Loucy (cell line): Measurements from ENCODE around the gene SEMA3A.

Experiments
- H2AFZ ChIP-seq: fragments of 200-600 bp; sonication (generic); 2 replicates; pipeline ENCODE4 v1.6.0; 2016; ENCODE audit warnings: antibody characterized with exemption, mild to moderate bottlenecking, low read length, moderate library complexity
- H3F3A ChIP-seq: fragments of 200-600 bp; 2 replicates; pipeline ENCODE4 v1.6.0; 2016; ENCODE audit warnings: antibody characterized with exemption, low read depth, mild to moderate bottlenecking
- H3K27me3 ChIP-seq: fragments of 200-600 bp; sonication (generic); 2 replicates; pipeline ENCODE4 v1.6.1; 2014; ENCODE audit warnings: low read length, mild to moderate bottlenecking; ENCODE audit not compliant: insufficient read depth, poor library complexity, severe bottlenecking
- H3K36me3 ChIP-seq: fragments of 200-600 bp; sonication (generic); 2 replicates; pipeline ENCODE4 v1.6.1; 2016; ENCODE audit warnings: low read length; ENCODE audit not compliant: insufficient read depth
- H3K4me1 ChIP-seq: fragments of 200-600 bp; sonication (generic); 2 replicates; pipeline ENCODE4 v1.5.1; 2014; ENCODE audit warnings: low read length, mild to moderate bottlenecking; ENCODE audit not compliant: insufficient read depth, poor library complexity, severe bottlenecking
- H3K4me2 ChIP-seq: fragments of 200-600 bp; sonication (generic); 2 replicates; pipeline ENCODE4 v1.6.0; 2014; ENCODE audit warnings: antibody characterized with exemption, low read length, low read depth, mild to moderate bottlenecking; ENCODE audit not compliant: poor library complexity, severe bottlenecking
- H3K4me3 ChIP-seq: fragments of 200-600 bp; sonication (generic); 2 replicates; pipeline ENCODE4 v1.5.1; 2014; ENCODE audit warnings: low read length, mild to moderate bottlenecking, mixed read lengths; ENCODE audit not compliant: poor library complexity, severe bottlenecking
- H3K79me2 ChIP-seq: fragments of 200-600 bp; sonication (generic); 2 replicates; pipeline ENCODE4 v1.6.1; 2014; ENCODE audit warnings: low read length; ENCODE audit not compliant: insufficient read depth
- H3K9ac ChIP-seq: fragments of 200-600 bp; sonication (generic); 2 replicates; pipeline ENCODE4 v1.6.0; 2014; ENCODE audit warnings: mild to moderate bottlenecking, low read depth, low read length, moderate library complexity; ENCODE audit not compliant: poor library complexity, severe bottlenecking
- H3K9me2 ChIP-seq: fragments of 200-600 bp; sonication (generic); replicated peaks from 2 replicates; pipeline ENCODE4 v1.6.1; 2016; ENCODE audit warnings: low read depth, low read length, mixed read lengths
- H3K9me3 ChIP-seq: fragments of 200-600 bp; sonication (generic); 2 replicates; pipeline ENCODE4 v1.6.1; 2014; ENCODE audit warnings: mild to moderate bottlenecking, antibody characterized with exemption, low read length, low read depth; ENCODE audit not compliant: insufficient read depth
- H4K20me1 ChIP-seq: fragments of 200-600 bp; sonication (generic); 2 replicates; pipeline ENCODE4 v1.6.0; 2014; ENCODE audit warnings: antibody characterized with exemption, low read length, mild to moderate bottlenecking; ENCODE audit not compliant: insufficient read depth, poor library complexity, severe bottlenecking
- EZH2phosphoT487 ChIP-seq: fragments of 200-600 bp; IDR thresholded peaks from 2 replicates; pipeline ENCODE4 v1.6.1; 2018; ENCODE audit warnings: antibody characterized with exemption, mild to moderate bottlenecking, moderate library complexity, borderline replicate concordance
- TF ChIP-seq, protein P1 (sequence below): fragments of 200-600 bp; sonication (generic); conservative IDR thresholded peaks from 2 replicates; pipeline ENCODE4 v1.5.1; 2014; ENCODE audit warnings: mild to moderate bottlenecking, antibody characterized with exemption, low read length

Gene SEMA3A

DNA sequence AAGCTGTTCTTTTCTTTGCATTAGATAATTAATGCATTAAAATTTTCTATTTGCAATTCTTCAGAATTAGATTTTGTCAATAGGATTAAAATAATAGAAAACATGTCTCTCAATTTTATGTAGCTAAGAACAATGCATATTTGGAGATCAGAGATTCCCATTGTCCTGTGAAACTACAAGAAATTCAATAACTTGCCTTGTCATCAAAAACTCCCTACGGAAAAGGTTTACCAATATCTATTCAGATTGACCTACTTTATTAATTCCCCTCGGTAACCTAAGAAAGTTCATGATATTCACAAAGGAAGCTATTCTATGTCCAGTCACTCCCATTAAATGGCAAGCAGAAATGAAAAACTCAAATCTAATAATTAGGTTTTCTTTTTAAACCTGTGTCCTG, 172.6 kb downstream of the SEMA3A start:
- TF ChIP-seq, protein P1, sequence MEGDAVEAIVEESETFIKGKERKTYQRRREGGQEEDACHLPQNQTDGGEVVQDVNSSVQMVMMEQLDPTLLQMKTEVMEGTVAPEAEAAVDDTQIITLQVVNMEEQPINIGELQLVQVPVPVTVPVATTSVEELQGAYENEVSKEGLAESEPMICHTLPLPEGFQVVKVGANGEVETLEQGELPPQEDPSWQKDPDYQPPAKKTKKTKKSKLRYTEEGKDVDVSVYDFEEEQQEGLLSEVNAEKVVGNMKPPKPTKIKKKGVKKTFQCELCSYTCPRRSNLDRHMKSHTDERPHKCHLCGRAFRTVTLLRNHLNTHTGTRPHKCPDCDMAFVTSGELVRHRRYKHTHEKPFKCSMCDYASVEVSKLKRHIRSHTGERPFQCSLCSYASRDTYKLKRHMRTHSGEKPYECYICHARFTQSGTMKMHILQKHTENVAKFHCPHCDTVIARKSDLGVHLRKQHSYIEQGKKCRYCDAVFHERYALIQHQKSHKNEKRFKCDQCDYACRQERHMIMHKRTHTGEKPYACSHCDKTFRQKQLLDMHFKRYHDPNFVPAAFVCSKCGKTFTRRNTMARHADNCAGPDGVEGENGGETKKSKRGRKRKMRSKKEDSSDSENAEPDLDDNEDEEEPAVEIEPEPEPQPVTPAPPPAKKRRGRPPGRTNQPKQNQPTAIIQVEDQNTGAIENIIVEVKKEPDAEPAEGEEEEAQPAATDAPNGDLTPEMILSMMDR: no peak
- no peak for TF ChIP-seq EZH2phosphoT487
- Histone ChIP-seq H3K4me3 (no peak overlapping the region), H3K4me2 (no peak overlapping the region), H3K27me3 (no peaks in the 10 kb centered on the region), H3K9ac (no peak overlapping the region), H2AFZ (no peak overlapping the region), H3K9me2 (no peaks in the 10 kb centered on the region), H3F3A (no peaks in the 10 kb centered on the region), H3K36me3 (no peaks in the 10 kb centered on the region), H4K20me1 (no peaks in the 10 kb centered on the region), H3K4me1 (no peaks in the 10 kb centered on the region), H3K79me2 (no peaks in the 10 kb centered on the region), H3K9me3 (no peaks in the 10 kb centered on the region)

DNA sequence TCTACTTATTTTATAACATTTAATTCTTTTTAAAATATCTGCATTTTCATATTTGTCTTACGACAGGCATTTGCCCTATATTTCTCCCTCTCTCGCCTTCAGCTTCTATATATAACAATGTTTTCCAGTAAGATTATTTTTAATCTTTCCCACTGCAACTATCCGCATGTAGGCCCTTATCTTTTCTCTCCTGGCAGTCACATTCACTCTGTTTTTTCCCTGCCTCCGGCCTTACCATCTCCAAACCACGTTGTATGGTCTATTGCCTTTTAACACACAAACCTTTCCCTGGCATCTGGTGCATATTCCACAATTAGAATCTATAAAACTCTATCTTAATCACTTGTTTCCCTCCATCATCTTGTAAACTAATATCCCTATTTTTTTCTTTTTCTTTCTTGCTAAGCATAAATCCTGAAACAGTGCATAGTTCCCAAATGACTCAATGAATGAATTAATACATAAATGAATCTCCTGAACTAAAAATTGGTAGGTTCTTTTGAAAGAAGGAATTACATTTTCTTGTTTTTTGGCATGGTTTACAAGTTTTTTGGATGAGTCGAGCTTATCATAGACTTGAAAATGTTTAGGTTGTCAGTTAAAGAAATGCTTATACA, 173.2 kb downstream of the SEMA3A start:
- H3K4me3 ChIP-seq: no peak overlapping the region
- no peaks in the 10 kb centered on the region for H3K4me1 ChIP-seq
- no peaks in the 10 kb centered on the region for H3K9me2 ChIP-seq
- no peaks in the 10 kb centered on the region for H3K9me3 ChIP-seq
- no peak for TF ChIP-seq EZH2phosphoT487
- TF ChIP-seq, protein P1: no peak
- no peaks in the 10 kb centered on the region for H3K79me2 ChIP-seq
- no peaks in the 10 kb centered on the region for H3K36me3 ChIP-seq
- H4K20me1 ChIP-seq: no peaks in the 10 kb centered on the region
- H3K27me3 ChIP-seq: no peaks in the 10 kb centered on the region
- no peak overlapping the region for H2AFZ ChIP-seq
- no peak overlapping the region for H3K4me2 ChIP-seq
- no peak overlapping the region for H3K9ac ChIP-seq
- H3F3A ChIP-seq: no peaks in the 10 kb centered on the region

DNA sequence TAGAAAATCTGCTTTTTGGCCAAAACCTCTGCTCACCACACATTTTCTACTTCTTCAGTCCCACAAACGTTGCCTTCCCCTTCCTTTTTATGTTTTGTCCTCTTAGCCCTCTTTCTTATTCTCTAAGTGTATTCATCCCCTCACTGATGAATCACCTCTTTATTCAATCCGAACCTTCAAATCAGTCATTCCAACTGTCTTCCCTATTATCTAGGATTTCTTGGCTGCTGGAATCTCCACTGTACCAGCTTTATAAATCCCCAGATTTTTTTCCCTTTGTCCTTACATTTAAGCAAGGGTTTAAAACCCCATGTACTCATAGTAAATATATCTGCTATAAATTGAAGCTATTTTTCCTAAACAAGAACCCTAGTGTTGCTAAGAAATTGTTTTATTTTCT, 176.9 kb downstream of the SEMA3A start:
- Histone ChIP-seq H3K9me2 (no peaks in the 10 kb centered on the region), H3K4me2 (no peak overlapping the region), H3K27me3 (no peaks in the 10 kb centered on the region), H3K4me3 (no peak overlapping the region), H3K9ac (no peak overlapping the region), H3K36me3 (no peaks in the 10 kb centered on the region), H4K20me1 (no peaks in the 10 kb centered on the region), H3K9me3 (no peaks in the 10 kb centered on the region), H3K4me1 (no peaks in the 10 kb centered on the region), H3F3A (no peaks in the 10 kb centered on the region), H3K79me2 (no peaks in the 10 kb centered on the region), H2AFZ (no peak overlapping the region)
- no peak for TF ChIP-seq EZH2phosphoT487
- TF ChIP-seq, protein P1: no peak
